ENCODE measurements around the gene EARS2. TPM values are rescaled to one million over a fixed set of nuclear protein-coding genes. Genes with fewer than 3 reads are reported as not detected.

The EARS2 gene
- total RNA-seq, 4 donors from 2014 or later: 8.4 to 39.6 (median 19.3) TPM

GRCh38 chr16:23572394-23572793, 15.2 kb upstream of the EARS2 start:
- TF ChIP-seq CTCF (IDR thresholded peaks at IDR 0.05 in 4 of 5, conservative IDR thresholded peaks at IDR 0.05 in 1 of 5): no peak
- TF ChIP-seq POLR2A (IDR thresholded peaks at IDR 0.05): no peak
- H3K36me3 ChIP-seq: peaks cover 0 to 87% of the 10 kb centered on the region in 2 donors
- peak; percentile 23 to 88 for DNase-seq

GRCh38 chr16:23571895-23572294, 14.7 kb upstream of the EARS2 start:
- H3K4me1 ChIP-seq: peaks cover 14 to 20% of the 10 kb centered on the region in 2 donors
- H3K27me3 ChIP-seq: no peaks in the 10 kb centered on the region
- in situ Hi-C loops (cut with MboI; ENCODE audit: low sequenced_read_pairs in 4 of 4): no loop called here
- no peak for DNase-seq
- intact Hi-C loops (cut with DNase I; ENCODE audit: low total_unique reads): no loop called here
- ATAC-seq: no peak
- H3K9me3 ChIP-seq: no peaks in the 10 kb centered on the region
- H3K4me3 ChIP-seq: no peak overlapping the region
- TF ChIP-seq CTCF (IDR thresholded peaks at IDR 0.05 in 4 of 5, conservative IDR thresholded peaks at IDR 0.05 in 1 of 5): no peak
- no peak for TF ChIP-seq POLR2A (IDR thresholded peaks at IDR 0.05)
- H3K36me3 ChIP-seq: peaks cover 0 to 91% of the 10 kb centered on the region in 2 donors
- H3K27ac ChIP-seq: peak overlapping the region; percentile 59 to 74 (median 63)

More at GRCh38 chr16:23572394-23572793, 15.2 kb upstream of the EARS2 start:
- Histone ChIP-seq H3K27me3 (no peaks in the 10 kb centered on the region), H3K4me1 (peaks cover 14 to 19% of the 10 kb centered on the region in 2 donors), H3K4me3 (no peak overlapping the region), H3K9me3 (no peaks in the 10 kb centered on the region), H3K27ac (peak overlapping the region; percentile 59 to 74 (median 63))
- intact Hi-C loops (cut with DNase I; ENCODE audit: low total_unique reads) (no loop called here), in situ Hi-C loops (cut with MboI; ENCODE audit: low sequenced_read_pairs in 4 of 4) (no loop called here)
- peak; percentile 61 to 90 for ATAC-seq

- Histone ChIP-seq H3K27ac (peak overlapping the region in 3 of 4 donors; percentile 6 to 74 (median 59)), H3K9me3 (no peaks in the 10 kb centered on the region), H3K4me3 (no peak overlapping the region), H3K27me3 (no peaks in the 10 kb centered on the region), H3K36me3 (peaks cover 0 to 91% of the 10 kb centered on the region in 2 donors), H3K4me1 (peaks cover 19 to 28% of the 10 kb centered on the region in 2 donors)
- no peak for ATAC-seq
- intact Hi-C loops (cut with DNase I; ENCODE audit: low total_unique reads) (no loop called here), in situ Hi-C loops (cut with MboI; ENCODE audit: low sequenced_read_pairs in 4 of 4) (no loop called here)
- TF ChIP-seq CTCF (IDR thresholded peaks at IDR 0.05 in 4 of 5, conservative IDR thresholded peaks at IDR 0.05 in 1 of 5) (no peak), POLR2A (IDR thresholded peaks at IDR 0.05) (no peak)
- DNase-seq: no peak
Measured at GRCh38 chr16:23570992-23571632, 14.0 kb upstream of the EARS2 start.

GRCh38 chr16:23567602-23568001, 10.5 kb upstream of the EARS2 start:
- in situ Hi-C loops (cut with MboI; ENCODE audit: low sequenced_read_pairs in 4 of 4) (no loop called here), intact Hi-C loops (cut with DNase I; ENCODE audit: low total_unique reads) (no loop called here)
- Histone ChIP-seq H3K4me1 (peaks cover 42 to 43% of the 10 kb centered on the region in 2 donors), H3K27me3 (no peaks in the 10 kb centered on the region), H3K4me3 (no peak overlapping the region), H3K9me3 (no peaks in the 10 kb centered on the region), H3K27ac (peak overlapping the region; percentile 89 to 98 (median 96)), H3K36me3 (peaks cover 0 to 90% of the 10 kb centered on the region in 2 donors)
- TF ChIP-seq POLR2A (IDR thresholded peaks at IDR 0.05) (no peak), CTCF (IDR thresholded peaks at IDR 0.05 in 4 of 5, conservative IDR thresholded peaks at IDR 0.05 in 1 of 5) (no peak)
- DNase-seq: no peak
- no peak for ATAC-seq

Data from gastrocnemius medialis (tissue), 4 donors.